HEK293 (cell line): ENCODE measurements around the gene ATP13A1.

Experiments used
- CTCF ChIP-seq: fragments of 450-650 bp; formaldehyde crosslinking; IDR thresholded peaks from 2 replicates; pipeline ENCODE4 v1.5.1; 2016; ENCODE audit warnings: missing biosample characterization, missing genetic modification characterization
- REST ChIP-seq: fragments of 450-650 bp; formaldehyde crosslinking; IDR thresholded peaks from 2 replicates; pipeline ENCODE4 v1.5.1; 2016; ENCODE audit warnings: missing biosample characterization, missing genetic modification characterization
- TSHZ1 ChIP-seq: fragments of 450-650 bp; formaldehyde crosslinking; IDR thresholded peaks from 2 replicates; pipeline ENCODE4 v1.5.1; 2016; ENCODE audit warnings: missing biosample characterization, missing genetic modification characterization, borderline replicate concordance

- no peak for TF ChIP-seq CTCF (tag by site-specific recombination)
- TF ChIP-seq TSHZ1 (tag by site-specific recombination) = no peak
- no peak for TF ChIP-seq REST (tag by site-specific recombination)
Measured at GRCh38 chr19:19642506-19643157, 20.8 kb downstream of the ATP13A1 start.
